NCI-H1694 (cell line): ENCODE measurements around the gene TRMT13.
A peak's percentile ranks its signal among the peaks of the same experiment; 100 is the strongest.
"Not testable (repeated sequence)": the region's sequence is repeated elsewhere in the genome, so short reads cannot be mapped to it uniquely, and the experiment has no call there.

Source experiments
- DNase-seq: peaks from one replicate; lab custom pipeline; 2025; lab: John Stamatoyannopoulos, UW

TRMT13 gene

GRCh38 chr1:100164216-100164615, 31.3 kb downstream of the TRMT13 start:
- DNase-seq: no peak

DNA sequence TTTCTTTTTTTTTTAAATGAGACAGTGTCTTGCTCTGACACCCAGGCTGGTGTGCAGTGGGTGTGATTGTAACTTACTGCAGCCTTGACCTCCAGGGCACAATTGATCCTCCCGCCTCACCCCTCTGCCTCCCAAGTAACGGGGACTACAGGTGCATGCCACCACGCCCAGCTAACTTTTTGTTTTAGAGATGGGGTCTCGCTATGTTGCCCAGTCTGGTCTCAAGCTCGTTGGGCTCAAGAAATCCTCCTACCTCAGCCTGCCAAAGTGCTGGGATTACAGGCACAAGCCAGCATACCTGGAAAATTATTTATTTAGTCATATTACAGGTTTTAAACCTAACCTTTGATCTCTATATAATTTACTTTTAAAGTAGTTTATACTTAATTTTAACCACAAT, 31.7 kb downstream of the TRMT13 start:
- no peak for DNase-seq

GRCh38 chr1:100168051-100168450, 35.1 kb downstream of the TRMT13 start:
- no peak for DNase-seq

- no peak for DNase-seq
Measured at GRCh38 chr1:100177295-100178041, 44.5 kb downstream of the TRMT13 start.

DNA sequence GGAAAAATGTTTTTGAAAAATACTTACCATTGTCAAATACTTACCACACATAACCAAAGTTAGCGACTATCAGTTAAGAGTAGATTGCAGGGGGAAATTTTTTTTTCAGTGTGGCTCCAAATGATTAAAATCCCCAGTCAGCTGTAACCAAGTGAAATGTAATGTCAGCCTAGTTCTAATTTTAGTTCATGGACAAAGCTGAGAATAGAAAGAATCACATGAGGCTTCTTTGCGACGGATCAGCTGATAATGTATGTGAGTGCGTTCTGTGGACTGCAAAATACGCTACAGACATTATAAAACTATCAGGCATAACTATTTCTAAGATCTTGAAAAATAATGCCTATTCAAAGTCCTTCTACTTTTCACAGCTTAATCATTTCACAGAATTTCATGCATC, 45.1 kb downstream of the TRMT13 start, which contains the start of gene LRRC39:
Gene LRRC39 (minus strand): TSS at position 166 of the 400 bp plus-strand sequence. CDS start 9,740 bp downstream, outside the sequence.
- no peak for DNase-seq

GRCh38 chr1:100183370-100183769, 50.4 kb downstream of the TRMT13 start:
- no peak for DNase-seq

- no peak for DNase-seq
Measured at GRCh38 chr1:100184536-100184935, 51.6 kb downstream of the TRMT13 start.

- DNase-seq: no peak
Measured at GRCh38 chr1:100187912-100188311, 54.9 kb downstream of the TRMT13 start.

DNA sequence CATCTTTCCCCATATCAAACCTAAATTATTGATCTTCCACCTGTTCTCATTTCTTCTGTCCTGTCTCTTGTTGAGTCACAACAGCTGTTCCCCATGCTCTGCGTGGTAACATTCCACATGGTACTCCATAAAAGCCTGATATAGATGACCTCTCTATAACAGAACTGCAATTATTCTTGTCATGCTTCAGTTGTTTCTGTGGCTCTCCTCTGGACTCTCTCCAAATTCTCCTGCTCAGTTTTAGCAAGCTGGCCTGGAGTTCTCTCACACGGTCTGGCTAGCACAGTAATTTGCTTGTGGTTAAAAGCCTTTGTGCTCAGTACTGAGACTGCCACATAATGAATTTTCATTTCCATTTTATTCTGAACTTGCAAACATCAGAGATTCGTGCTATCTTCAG, 55.7 kb downstream of the TRMT13 start:
- peak; percentile 88 for DNase-seq

DNA sequence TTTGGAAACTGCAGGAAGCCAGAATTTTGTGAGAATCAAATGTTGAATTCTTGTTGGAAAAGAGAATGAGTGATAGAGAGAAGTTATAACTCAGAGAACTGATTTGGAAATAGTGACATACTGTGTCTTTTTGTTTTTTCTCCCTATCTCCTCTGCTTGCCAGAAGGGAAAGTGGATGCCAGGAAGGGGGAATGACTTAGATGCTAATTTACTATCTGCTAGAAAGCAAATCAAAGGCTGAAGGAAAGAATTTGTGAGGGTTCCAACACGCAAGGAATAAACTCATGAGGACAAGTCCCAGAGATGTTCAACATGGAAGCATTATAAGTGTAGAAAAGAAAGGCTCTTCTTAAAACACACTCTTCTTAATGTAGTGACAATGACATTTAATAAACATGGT, 65.6 kb downstream of the TRMT13 start:
- no peak for DNase-seq

GRCh38 chr1:100200060-100200459, 67.1 kb downstream of the TRMT13 start:
- DNase-seq: not testable (repeated sequence)
